HL-60 (cell line): ENCODE data around the gene DTD1.

Experiments used
- DNase-seq, 2 experiments: peaks; one replicate each; pipeline ENCODE4 v3.0.0-alpha.2; 2010 to 2020; ENCODE audit warnings: low read depth in 1 of 2, low spot score in 1 of 2
- H3K27ac ChIP-seq: fragments of 250-450 bp; sonication (Bioruptor Pico); replicated peaks from 2 replicates; pipeline ENCODE4 v1.5.1; 2020; ENCODE audit warnings: mild to moderate bottlenecking, moderate library complexity
- H3K27me3 ChIP-seq: fragments of 250-450 bp; sonication (Bioruptor Pico); 2 replicates; pipeline ENCODE4 v1.5.1; 2021; ENCODE audit warnings: mild to moderate bottlenecking, moderate library complexity; ENCODE audit not compliant: insufficient read depth, poor library complexity, severe bottlenecking
- H3K4me3 ChIP-seq: replicated peaks from 2 replicates; pipeline ENCODE4 v1.5.1; 2011; ENCODE audit warnings: mild to moderate bottlenecking, control low read depth, low read length; ENCODE audit not compliant: insufficient read depth
- CTCF ChIP-seq: IDR thresholded peaks from one replicate; pipeline ENCODE4 v1.5.1; 2011; ENCODE audit warnings: low read length, control low read depth, inconsistent platforms; ENCODE audit not compliant: insufficient read depth
- GABPA ChIP-seq: IDR thresholded peaks from 2 replicates; pipeline ENCODE4 v1.6.1; 2012; ENCODE audit warnings: low read depth
- POLR2AphosphoS5 ChIP-seq: IDR thresholded peaks from 2 replicates; pipeline ENCODE4 v1.6.1; 2012; ENCODE audit warnings: low read depth
- REST ChIP-seq: IDR thresholded peaks from 2 replicates; pipeline ENCODE4 v1.6.1; 2012; ENCODE audit warnings: low read depth; ENCODE audit not compliant: insufficient replicate concordance
- SPI1 ChIP-seq: IDR thresholded peaks from 2 replicates; pipeline ENCODE4 v1.6.1; 2012; ENCODE audit warnings: low read depth, mild to moderate bottlenecking, borderline replicate concordance

The DTD1 gene

GRCh38 chr20:18662279-18663040, 74.6 kb downstream of the DTD1 start:
- TF ChIP-seq GABPA (no peak), POLR2AphosphoS5 (no peak), REST (no peak), CTCF (no peak), SPI1 (no peak)
- DNase-seq: no peak
- no peak overlapping the region for H3K27ac ChIP-seq
- H3K27me3 ChIP-seq: no peaks in the 10 kb centered on the region
- H3K4me3 ChIP-seq: no peak overlapping the region

- TF ChIP-seq REST (no peak), GABPA (no peak), CTCF (no peak), SPI1 (no peak), POLR2AphosphoS5 (no peak)
- H3K27me3 ChIP-seq: no peaks in the 10 kb centered on the region
- no peak overlapping the region for H3K27ac ChIP-seq
- no peak overlapping the region for H3K4me3 ChIP-seq
- no peak for DNase-seq
Observed at GRCh38 chr20:18663932-18664331, 76.1 kb downstream of the DTD1 start.

- TF ChIP-seq GABPA: no peak
- no peak for TF ChIP-seq POLR2AphosphoS5
- TF ChIP-seq CTCF: no peak
- Histone ChIP-seq H3K27me3 (no peaks in the 10 kb centered on the region), H3K27ac (no peak overlapping the region), H3K4me3 (no peak overlapping the region)
- DNase-seq: no peak
Observed at GRCh38 chr20:18665135-18665534, 77.3 kb downstream of the DTD1 start.
